Stomach (tissue), 9 donors: ENCODE measurements around the gene TOM1. TPM values are rescaled to one million over a fixed set of nuclear protein-coding genes. Genes with fewer than 3 reads are reported as not detected.
"Not testable (repeated sequence)": the region's sequence is repeated elsewhere in the genome, so short reads cannot be mapped to it uniquely, and the experiment has no call there.

Experiments
- DNase-seq, 2 donors: peaks; one replicate each; pipeline versions ENCODE4 v3.0.0 to v3.0.0-alpha.2; 2013 to 2019
- H3K27ac ChIP-seq, 5 donors: fragments of 200-600 bp in 4 of 5; sonication (generic) in 4 of 5; one replicate each; pipeline ENCODE4 v1.5.1; 2013 to 2019; ENCODE audit warnings: mild to moderate bottlenecking in 1 of 5, moderate library complexity in 1 of 5
- H3K27me3 ChIP-seq, 3 donors: fragments of 200-600 bp; sonication (generic); one replicate each; pipeline ENCODE4 v1.5.1; 2017 to 2019; ENCODE audit warnings: mixed run types in 1 of 3
- H3K36me3 ChIP-seq, 4 donors: fragments of 200-600 bp; sonication (generic); 1 replicate in 3 of 4; 2 replicates in 1 of 4; pipeline ENCODE4 v1.5.1; 2016 to 2019
- H3K4me1 ChIP-seq, 4 donors: fragments of 200-600 bp; sonication (generic); one replicate each; pipeline ENCODE4 v1.5.1; 2016 to 2019
- H3K4me3 ChIP-seq, 4 donors: fragments of 200-600 bp; sonication (generic) in 3 of 4; one replicate each; pipeline ENCODE4 v1.5.1; 2016 to 2019; ENCODE audit warnings: mild to moderate bottlenecking in 1 of 4
- H3K9me3 ChIP-seq, 4 donors: fragments of 200-600 bp; sonication (generic); one replicate each; pipeline ENCODE4 v1.5.1; 2016 to 2019
- EP300 ChIP-seq: sonication (generic); formaldehyde crosslinking; IDR thresholded peaks from one replicate; pipeline ENCODE4 v1.6.1; 2017; ENCODE audit warnings: antibody characterized with exemption
- POLR2A ChIP-seq, 4 donors: fragments of 450-650 bp; IDR thresholded peaks; one replicate each; pipeline ENCODE4 v1.6.1; 2016; ENCODE audit warnings: antibody characterized with exemption in 4 of 4, control low read depth in 2 of 4, mild to moderate bottlenecking in 1 of 4, moderate library complexity in 1 of 4
- POLR2AphosphoS5 ChIP-seq, 3 donors: sonication (generic); formaldehyde crosslinking; IDR thresholded peaks; one replicate each; pipeline ENCODE4 v1.6.1; 2016; ENCODE audit warnings: antibody characterized with exemption in 3 of 3
- WGBS, 5 donors: extraction: QIAGEN DNeasy Blood & Tissue Kit in 3 of 5; methylation state at CpG; one replicate each; pipeline versions ENCODE4 v1.1.5 to v1.1.7; 2013 to 2018; 5-methylcytosine and 5-hydroxymethylcytosine counted together
- intact Hi-C: fragments of 100-400 bp; cut with DNase I; formaldehyde crosslinking; loops from one replicate; pipeline ENCODE4 v1.15.1; 2023; ENCODE audit warnings: low total_unique reads
- polyA plus RNA-seq, 3 donors: library from polyadenylated mRNA; stranded (reverse); fragments of 200-250 nt; gene quantifications; one replicate each; pipeline ENCODE4 v1.2.3, GENCODE V29; 2013
- total RNA-seq, 5 donors: library from RNA; depleted of rRNA; stranded (reverse); fragments of >200 nt; gene quantifications; one replicate each; pipeline versions ENCODE4 v1.1.0 to v1.2.3, GENCODE V29; 2014 to 2016
- TF ChIP-seq, protein P1 (sequence below), 7 experiments: fragments of 450-650 bp in 4 of 7; fragments of 200-600 bp in 3 of 7; sonication (generic) in 3 of 7; IDR thresholded peaks; one replicate each; pipeline ENCODE4 v1.5.1; 2016 to 2019; ENCODE audit warnings: antibody characterized with exemption in 7 of 7, control low read depth in 2 of 7, mild to moderate bottlenecking in 1 of 7
- donor health status: healthy with polysubstance abuse.
- donor health status: Bipolar disorder and iron deficiency.
- donor health status: healthy.

TOM1 gene
- total and polyA plus RNA-seq, 8 donors = 17.3 to 150 (median 40.5) TPM

DNA sequence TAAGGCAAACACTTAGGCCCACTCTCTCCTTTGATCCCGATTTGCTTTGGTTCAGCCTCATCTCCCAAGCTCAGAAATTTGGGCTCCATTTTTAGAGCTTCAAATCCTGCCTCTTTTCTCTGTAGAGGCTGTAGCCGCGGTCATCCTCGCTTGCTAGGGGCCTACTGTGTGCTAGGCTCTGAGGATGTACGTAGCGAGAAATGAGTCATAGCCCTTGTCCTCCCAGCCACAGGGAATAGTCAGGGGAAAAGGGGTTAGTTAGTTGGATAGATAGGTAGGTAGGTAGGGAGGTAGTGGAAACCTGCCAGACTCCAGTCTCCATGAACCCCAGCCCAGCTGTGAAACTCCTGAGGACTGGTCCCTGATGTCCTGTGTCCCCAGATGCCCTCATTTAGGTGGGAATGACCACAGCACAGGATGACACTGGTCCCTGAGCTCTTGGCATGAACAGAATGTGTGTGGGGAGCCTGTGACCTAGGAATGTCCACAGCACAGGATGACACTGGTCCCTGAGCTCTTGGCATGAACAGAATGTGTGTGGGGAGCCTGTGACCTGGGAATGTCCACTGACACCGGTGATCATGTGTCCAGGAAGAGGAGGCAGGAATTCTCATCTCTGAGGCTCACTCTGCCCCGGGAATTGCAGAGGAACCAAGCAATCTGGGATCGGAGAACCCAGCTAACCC, 59.8 kb downstream of the TOM1 start:
- no peaks in the 10 kb centered on the region for H3K36me3 ChIP-seq
- peaks cover 0 to 35% (median 0%) of the 10 kb centered on the region in 3 donors for H3K27me3 ChIP-seq
- TF ChIP-seq, protein P1, sequence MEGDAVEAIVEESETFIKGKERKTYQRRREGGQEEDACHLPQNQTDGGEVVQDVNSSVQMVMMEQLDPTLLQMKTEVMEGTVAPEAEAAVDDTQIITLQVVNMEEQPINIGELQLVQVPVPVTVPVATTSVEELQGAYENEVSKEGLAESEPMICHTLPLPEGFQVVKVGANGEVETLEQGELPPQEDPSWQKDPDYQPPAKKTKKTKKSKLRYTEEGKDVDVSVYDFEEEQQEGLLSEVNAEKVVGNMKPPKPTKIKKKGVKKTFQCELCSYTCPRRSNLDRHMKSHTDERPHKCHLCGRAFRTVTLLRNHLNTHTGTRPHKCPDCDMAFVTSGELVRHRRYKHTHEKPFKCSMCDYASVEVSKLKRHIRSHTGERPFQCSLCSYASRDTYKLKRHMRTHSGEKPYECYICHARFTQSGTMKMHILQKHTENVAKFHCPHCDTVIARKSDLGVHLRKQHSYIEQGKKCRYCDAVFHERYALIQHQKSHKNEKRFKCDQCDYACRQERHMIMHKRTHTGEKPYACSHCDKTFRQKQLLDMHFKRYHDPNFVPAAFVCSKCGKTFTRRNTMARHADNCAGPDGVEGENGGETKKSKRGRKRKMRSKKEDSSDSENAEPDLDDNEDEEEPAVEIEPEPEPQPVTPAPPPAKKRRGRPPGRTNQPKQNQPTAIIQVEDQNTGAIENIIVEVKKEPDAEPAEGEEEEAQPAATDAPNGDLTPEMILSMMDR (IDR thresholded peaks at IDR 0.05) = no peak
- TF ChIP-seq EP300 (no peak), POLR2A (IDR thresholded peaks at IDR 0.05) (no peak), POLR2AphosphoS5 (IDR thresholded peaks at IDR 0.05) (no peak)
- H3K9me3 ChIP-seq = no peaks in the 10 kb centered on the region
- no peak overlapping the region for H3K27ac ChIP-seq
- H3K4me1 ChIP-seq = peaks cover 0 to 14% (median 0%) of the 10 kb centered on the region in 4 donors
- H3K4me3 ChIP-seq = no peak overlapping the region
- no peak for DNase-seq
- 78 to 89% (median 86%) methylated on average over 9 of the region's 9 CpGs for WGBS, 5 donors
- intact Hi-C loops = no loop called here

GRCh38 chr22:35361001-35361558, 61.4 kb downstream of the TOM1 start:
- Histone ChIP-seq H3K4me1 (peaks cover 0 to 6% (median 0%) of the 10 kb centered on the region in 4 donors), H3K27me3 (peaks cover 0 to 49% (median 0%) of the 10 kb centered on the region in 3 donors), H3K27ac (no peak overlapping the region), H3K4me3 (no peak overlapping the region), H3K9me3 (no peaks in the 10 kb centered on the region), H3K36me3 (no peaks in the 10 kb centered on the region)
- 31 to 61% (median 42%) methylated on average over 6 of the region's 6 CpGs for WGBS, 5 donors
- TF ChIP-seq, protein P1 (IDR thresholded peaks at IDR 0.05) = no peak
- no peak for TF ChIP-seq POLR2AphosphoS5 (IDR thresholded peaks at IDR 0.05)
- TF ChIP-seq EP300 = no peak
- no peak for TF ChIP-seq POLR2A (IDR thresholded peaks at IDR 0.05)
- no peak for DNase-seq
- intact Hi-C loops = no loop called here

DNA sequence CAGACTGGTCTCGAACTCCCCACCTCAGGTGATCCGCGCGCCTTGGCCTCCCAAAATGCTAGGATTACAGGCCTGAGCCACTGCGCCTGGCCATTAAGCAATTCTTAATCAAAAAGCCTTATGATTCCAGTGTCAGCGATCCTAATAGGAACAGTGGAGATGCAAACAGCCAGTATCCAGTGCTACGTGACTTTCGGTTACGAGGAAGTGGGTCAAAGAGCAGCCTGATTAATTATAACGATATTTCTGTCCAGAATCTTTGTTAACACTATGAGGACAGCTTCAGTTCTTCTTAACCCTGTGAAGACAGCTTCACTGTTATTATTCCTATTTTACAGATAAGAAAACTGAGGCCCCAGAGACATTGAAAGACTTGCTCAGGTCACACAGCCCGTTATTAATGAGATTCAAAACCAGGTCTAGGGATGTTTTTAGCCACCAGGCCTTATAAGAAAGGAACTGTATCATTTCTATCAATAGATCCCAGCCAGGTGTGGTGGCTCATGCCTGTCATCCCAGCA, 63.9 kb downstream of the TOM1 start:
- no peak overlapping the region for H3K4me3 ChIP-seq
- TF ChIP-seq, protein P1 (IDR thresholded peaks at IDR 0.05) = no peak
- TF ChIP-seq EP300 (no peak), POLR2A (IDR thresholded peaks at IDR 0.05) (no peak), POLR2AphosphoS5 (IDR thresholded peaks at IDR 0.05) (no peak)
- 73 to 86% (median 80%) methylated on average over 11 of the region's 11 CpGs for WGBS, 5 donors
- no peaks in the 10 kb centered on the region for H3K9me3 ChIP-seq
- H3K4me1 ChIP-seq = peaks cover 0 to 11% (median 8%) of the 10 kb centered on the region in 4 donors
- no peak for DNase-seq
- H3K27me3 ChIP-seq = peaks cover 0 to 49% (median 0%) of the 10 kb centered on the region in 3 donors
- no peaks in the 10 kb centered on the region for H3K36me3 ChIP-seq
- peak overlapping the region in 1 of 5 donors; percentile 30 for H3K27ac ChIP-seq
- intact Hi-C loops = no loop called here

- Histone ChIP-seq H3K27ac (peak overlapping the region in 1 of 5 donors; percentile 30), H3K27me3 (peaks cover 0 to 49% (median 0%) of the 10 kb centered on the region in 3 donors), H3K4me1 (peaks cover 0 to 11% (median 8%) of the 10 kb centered on the region in 4 donors)
- intact Hi-C loops, H3K36me3 ChIP-seq, H3K9me3 ChIP-seq, DNase-seq, H3K4me3 ChIP-seq: not testable (repeated sequence)
- WGBS, 5 donors = 64 to 71% (median 68%) methylated on average over 7 of the region's 7 CpGs
Observed at GRCh38 chr22:35364230-35364629, 64.5 kb downstream of the TOM1 start.
